Middle frontal gyrus (tissue), 1 donor: ENCODE measurements around the gene LMO1.

Experiments
- DNase-seq: peaks from one replicate; pipeline ENCODE4 v3.0.0-alpha.2; 2015; ENCODE audit warnings: low spot score; ENCODE audit errors: extremely low spot score

LMO1 gene

GRCh38 chr11:8207080-8208000, 56.3 kb downstream of the LMO1 start:
- DNase-seq, result no peak

DNA sequence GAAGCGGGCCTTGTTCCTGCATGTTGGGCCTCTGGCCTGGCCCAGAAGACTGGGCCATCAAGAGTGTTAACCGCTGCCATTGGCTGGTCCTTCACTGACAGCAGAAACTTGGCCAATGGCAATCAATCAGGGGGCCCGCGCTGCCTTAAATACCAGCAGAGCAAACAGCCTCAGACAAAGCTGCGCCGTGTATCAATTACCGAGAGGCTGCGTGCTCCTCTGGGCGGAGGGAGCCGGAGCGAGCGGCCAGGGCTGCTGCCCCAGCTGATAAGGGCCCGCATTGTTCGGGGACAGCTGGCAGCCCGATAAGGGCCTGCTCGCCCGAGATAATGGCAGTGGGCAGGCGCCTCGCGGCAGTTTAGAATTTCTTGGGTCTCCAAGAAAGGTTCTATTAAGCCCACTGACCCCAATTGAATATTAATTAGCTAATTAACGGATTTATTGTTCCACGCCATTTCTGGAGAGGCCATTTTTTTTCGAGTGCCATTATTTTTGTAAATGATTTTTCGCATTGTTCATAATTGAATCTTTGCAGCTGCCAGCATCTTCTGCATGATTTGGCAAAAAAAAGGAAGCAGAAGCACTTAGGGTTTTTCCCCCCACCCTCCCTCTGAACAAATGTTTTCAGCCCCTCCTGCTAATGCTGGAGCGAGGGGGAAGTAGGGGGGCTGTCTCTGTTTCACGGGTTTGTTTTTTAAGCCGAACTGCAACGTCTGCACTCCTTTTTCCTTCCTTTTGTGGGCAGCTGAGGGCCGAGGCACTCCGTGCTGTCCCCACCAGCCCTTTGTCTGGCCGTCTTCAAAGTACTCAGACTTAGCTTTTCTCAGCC, 57.2 kb downstream of the LMO1 start:
- DNase-seq, result peak; percentile 40

GRCh38 chr11:8205566-8205965, 58.1 kb downstream of the LMO1 start:
- no peak for DNase-seq

GRCh38 chr11:8204596-8204995, 59.1 kb downstream of the LMO1 start:
- no peak for DNase-seq

DNA sequence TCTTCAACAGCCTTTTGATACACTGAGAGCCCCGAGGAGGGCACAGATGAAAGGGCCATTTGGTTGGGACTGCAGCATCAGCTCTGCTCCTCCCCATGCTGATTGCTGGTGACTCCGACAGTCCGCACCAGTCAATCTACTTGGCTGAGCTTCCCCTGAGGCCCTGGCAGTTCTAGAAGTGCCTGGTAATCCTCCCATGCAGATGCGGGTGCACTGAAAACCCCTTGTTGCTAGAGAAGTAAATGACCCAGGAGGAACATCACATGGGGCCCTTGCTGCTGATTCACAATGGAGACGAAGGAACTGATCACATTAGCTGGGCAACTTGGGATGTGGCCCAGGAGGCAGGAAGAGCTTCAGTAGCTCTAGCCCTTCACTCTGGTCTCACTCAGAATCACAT, 59.7 kb downstream of the LMO1 start:
- DNase-seq, result no peak

DNA sequence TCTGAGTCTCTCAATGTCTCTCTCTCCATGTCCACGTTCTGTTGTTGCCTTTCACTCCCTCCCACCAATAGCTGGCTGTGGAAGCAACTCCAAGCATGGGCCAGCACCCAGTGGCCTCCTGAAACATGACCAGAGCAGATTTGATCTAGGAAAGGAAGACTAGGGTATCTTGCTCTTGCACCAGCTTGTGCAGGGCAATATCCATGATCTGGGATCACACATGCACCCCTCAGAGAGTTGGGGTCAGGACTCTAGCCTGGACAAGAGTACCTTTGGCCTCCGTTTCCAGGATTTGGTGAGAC, 60.3 kb downstream of the LMO1 start:
- no peak for DNase-seq

DNA sequence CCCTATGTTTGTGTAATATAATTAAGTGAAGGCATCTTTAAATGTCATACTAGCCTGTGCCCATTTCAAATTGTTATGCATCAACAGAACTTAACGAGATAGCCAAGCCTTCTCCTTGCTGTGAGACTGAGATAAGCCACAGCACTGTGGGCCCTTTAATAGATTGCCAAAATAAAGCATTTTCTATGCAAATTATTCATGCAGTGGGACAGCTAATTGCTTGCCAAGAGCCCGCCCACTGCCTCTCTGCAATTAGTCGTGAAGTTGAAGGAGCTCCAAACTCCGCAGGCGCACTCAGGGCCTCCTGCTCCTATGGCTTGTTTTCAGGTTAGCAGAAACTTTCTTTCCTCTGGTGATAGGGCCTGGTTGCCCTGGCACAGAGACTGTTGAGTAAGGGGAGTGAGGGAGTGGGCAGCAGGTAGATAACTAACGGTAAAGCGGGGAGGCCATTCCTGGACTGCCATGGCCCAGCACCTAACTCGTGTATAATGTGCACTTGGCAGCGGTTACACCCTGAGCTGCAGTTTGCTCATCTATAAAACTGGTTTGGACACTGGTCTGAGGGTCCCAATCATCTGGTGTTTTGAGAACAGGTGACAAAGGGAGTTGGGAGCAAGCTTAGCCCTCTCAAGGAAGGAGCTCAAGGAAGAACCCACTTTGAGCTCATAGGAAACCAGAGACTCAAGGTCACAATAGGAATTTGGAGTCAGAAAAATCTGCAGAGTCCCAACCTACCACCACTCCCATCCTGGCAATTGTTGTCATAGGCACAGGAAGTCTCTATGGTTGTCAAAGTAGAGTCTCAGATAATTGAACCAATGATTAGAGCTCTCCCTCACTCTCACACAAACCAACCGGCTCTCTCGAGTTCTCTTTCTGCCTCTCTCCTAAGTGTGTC, 60.9 kb downstream of the LMO1 start:
- peak; percentile 24 for DNase-seq

- no peak for DNase-seq
These were observed 61.9 kb downstream of the LMO1 start for GRCh38 chr11:8201644-8202365.

DNA sequence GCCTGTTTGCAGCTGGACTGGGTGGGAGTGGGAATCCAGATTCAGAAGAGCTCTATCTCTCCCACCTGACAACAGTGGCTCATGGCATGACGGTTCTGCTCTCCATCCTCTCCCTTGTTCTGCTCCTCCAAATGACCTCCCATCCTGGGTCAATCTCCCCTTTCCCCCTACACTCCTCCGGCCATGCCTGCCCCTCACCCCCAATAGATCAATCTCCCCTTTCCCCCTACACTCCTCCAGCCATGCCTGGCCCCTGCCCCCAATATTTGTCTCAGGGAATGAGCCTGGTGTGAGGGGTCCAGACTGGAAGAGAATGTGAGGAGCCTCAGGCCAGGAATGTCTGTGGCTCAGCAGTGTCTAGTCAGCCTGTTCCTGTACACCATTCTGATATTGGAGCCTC, 64.0 kb downstream of the LMO1 start:
- no peak for DNase-seq

GRCh38 chr11:8196749-8197148, 66.9 kb downstream of the LMO1 start:
- no peak for DNase-seq

GRCh38 chr11:8194956-8195355, 68.7 kb downstream of the LMO1 start:
- no peak for DNase-seq

DNA sequence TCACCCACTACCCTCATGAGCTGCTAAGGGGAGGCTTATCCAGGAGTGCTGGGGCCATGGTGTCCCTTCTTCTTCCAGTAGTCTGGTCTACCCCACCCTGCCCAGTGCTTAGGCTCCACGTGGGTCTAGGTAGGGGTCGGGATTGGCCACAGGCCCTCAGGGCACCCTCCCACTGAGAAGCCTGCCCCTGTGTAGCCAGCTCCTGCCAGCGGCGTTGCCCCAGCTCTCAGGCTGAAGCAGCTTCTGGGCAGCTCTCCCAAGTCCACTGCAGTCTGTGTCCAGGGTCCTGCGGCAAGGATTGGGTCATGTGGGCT, 70.8 kb downstream of the LMO1 start:
- DNase-seq, result no peak

GRCh38 chr11:8192016-8192895, 71.4 kb downstream of the LMO1 start:
- DNase-seq, result peak; percentile 62

GRCh38 chr11:8190431-8190830, 73.2 kb downstream of the LMO1 start:
- no peak for DNase-seq

GRCh38 chr11:8186429-8186828, 77.2 kb downstream of the LMO1 start:
- no peak for DNase-seq

DNA sequence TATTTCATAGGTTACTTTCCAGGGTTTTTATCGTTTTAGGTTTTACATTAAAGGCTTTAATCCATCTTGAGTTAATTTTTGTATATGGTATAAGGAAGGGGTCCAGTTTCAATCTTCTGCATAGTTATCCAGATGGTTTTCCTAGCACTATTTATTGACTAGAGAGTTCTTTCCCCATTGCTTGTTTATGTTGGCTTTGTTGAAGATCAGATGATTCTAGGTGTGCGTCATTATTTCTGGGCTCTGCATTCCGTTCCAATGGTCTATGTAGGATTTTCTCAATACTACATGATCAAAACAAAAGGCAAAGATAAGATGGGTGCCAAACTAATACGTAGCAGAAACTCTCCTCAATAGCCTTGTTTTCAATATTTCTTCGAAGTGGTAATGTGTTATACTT, 80.6 kb downstream of the LMO1 start:
- DNase-seq, result no peak

DNA sequence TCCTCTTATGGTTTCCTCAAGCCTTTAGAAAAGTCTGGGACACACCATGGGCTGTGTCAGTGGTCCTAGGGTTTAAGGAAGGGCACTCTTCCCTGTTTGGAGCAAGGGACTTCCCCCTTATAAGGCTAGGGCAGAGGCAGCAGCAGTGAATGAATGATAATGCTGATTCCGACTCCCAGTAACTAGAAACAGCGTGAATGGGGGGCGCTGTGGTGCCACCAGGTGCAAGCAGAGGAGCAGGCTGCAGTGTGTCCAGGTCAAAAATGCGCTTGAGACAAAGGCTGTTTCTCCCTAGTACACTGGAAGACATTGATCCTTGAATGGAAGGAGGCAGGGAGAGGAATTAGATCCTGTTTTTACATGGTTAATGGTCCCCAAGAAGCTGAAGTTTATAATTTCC, 83.2 kb downstream of the LMO1 start:
- DNase-seq, result no peak

DNA sequence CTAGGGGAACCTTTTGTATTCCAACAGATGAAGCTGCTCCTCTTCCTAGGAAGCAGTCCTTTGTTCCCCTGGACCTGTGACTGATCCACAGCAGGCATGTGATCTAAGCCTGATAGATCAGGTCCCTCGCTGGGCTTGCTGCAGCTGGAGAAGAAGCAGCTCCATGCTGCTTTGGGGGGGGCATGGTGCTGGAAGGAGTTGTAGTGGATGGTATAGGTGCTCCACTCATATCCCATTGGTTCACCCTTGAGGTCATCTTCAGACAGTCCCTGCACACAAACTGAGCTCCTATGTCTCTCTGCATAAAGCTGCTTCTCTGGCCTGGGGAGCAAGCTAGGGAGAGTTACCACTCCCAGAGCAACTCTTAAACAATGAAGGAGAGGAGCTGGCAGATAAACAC, 85.4 kb downstream of the LMO1 start:
- no peak for DNase-seq

GRCh38 chr11:8177136-8177535, 86.5 kb downstream of the LMO1 start:
- DNase-seq, result no peak
